Hepatocyte (in vitro differentiated cells): ENCODE data around the gene DEPDC4.

Source experiments
- EZH2 ChIP-seq: fragments of 200-600 bp; sonication (generic); IDR thresholded peaks from 2 replicates; pipeline ENCODE4 v1.6.1; 2016; ENCODE audit warnings: antibody characterized with exemption, mild to moderate bottlenecking, borderline replicate concordance
- EZH2phosphoT487 ChIP-seq: fragments of 200-600 bp; sonication (generic); IDR thresholded peaks from one replicate; pipeline ENCODE4 v1.6.1; 2018; ENCODE audit warnings: antibody characterized with exemption, mild to moderate bottlenecking, low read depth, moderate library complexity; ENCODE audit not compliant: unreplicated experiment, severe bottlenecking

GRCh38 chr12:100253437-100253836, 13.4 kb downstream of the DEPDC4 start:
- TF ChIP-seq EZH2phosphoT487 (no peak), EZH2 (no peak)
